PC-9 (cell line): ENCODE measurements around the gene ASB1.

Experiments used
- CTCF ChIP-seq: fragments of 200-600 bp; sonication (generic); conservative IDR thresholded peaks from 2 replicates; pipeline ENCODE4 v1.6.1; 2017; ENCODE audit warnings: mixed run types, antibody characterized with exemption, mild to moderate bottlenecking, moderate library complexity
- EZH2 ChIP-seq: fragments of 200-600 bp; sonication (generic); IDR thresholded peaks from 2 replicates; pipeline ENCODE4 v1.8.0; 2017; ENCODE audit warnings: antibody characterized with exemption, low read depth

GRCh38 chr2:238425979-238426567 is 654 bp upstream of the ASB1 start:
- TF ChIP-seq CTCF (no peak), EZH2 (no peak)
